UCSD-AML1 (cell line): Measurements from ENCODE around the gene NUDC.
"Not testable (repeated sequence)": the region's sequence is repeated elsewhere in the genome, so short reads cannot be mapped to it uniquely, and the experiment has no call there.

Experiments
- DNase-seq: peaks from one replicate; lab custom pipeline; 2025; ENCODE audit not compliant: unreplicated experiment; lab: John Stamatoyannopoulos, UW

NUDC gene

DNA sequence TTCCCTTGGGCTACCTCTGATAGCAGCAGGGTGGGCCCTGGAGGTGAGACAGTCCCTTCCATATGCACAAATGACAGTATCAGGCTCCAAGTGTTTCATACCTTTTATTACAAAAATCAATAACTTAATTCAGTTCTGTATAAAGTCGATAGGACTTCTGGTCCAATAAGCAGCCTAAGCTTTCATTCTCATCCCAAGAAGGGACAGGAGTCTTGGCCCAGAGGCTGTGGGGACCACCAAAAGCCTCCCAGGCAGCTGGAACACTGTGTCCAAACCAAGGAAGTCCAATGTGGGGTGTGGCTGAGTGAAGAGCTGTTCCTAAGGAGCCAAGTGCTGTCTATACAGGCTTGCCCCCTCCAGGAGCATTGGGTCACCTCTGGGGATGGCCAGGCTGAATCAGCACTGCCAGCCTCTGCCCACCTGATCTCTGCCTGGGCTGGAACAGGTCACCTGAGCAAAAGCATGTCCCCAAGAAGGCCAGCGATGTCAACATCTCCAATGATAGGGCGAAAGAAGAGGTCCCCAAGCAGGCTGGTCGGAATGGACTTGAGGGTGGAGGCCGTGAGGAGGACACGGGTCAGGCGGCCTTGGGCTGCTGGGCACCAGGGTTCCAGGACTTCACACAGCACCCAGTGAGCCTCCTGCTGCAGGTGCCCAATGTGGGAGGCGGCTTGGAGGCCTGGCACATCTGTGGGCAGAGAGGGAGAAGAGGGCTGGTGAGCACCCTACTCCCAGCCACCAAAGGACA lies 10.0 kb upstream of the NUDC start:
- DNase-seq, result no peak

DNA sequence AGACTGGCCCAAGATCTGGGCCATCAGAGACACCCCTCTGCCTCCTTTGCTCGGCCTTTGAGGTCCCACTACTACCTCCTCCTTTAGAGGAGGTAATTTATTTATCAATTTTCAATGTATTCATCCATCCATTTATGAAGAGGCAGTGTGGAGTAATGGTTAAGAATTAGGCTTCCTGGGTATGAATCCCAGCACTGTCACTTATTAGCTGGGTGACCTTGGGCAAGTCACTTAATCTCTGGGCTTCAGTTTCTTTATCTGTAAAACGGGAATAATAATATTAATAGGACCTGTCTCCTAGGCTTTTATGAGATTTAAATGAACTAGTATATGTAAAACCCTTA lies 9.4 kb upstream of the NUDC start:
- no peak for DNase-seq

DNA sequence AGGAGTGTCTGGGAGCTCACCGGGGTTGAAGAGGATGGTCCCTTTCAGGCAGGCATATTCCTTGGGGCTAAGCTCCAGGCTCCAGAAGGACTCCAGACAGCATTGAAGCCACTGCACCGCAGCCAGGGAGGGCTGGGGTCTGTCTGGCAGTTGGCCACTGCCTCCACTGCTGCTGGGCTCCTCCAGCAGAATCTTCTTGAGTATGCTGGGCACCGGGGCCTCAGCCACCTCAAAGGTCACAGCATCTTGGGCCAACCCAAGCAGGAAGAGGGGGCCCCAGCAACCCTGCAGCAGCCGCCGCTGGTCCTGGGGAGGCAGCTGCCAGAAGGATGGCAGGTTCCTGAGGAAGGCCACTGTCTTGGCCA lies 8.2 kb upstream of the NUDC start:
- DNase-seq, result no peak

DNA sequence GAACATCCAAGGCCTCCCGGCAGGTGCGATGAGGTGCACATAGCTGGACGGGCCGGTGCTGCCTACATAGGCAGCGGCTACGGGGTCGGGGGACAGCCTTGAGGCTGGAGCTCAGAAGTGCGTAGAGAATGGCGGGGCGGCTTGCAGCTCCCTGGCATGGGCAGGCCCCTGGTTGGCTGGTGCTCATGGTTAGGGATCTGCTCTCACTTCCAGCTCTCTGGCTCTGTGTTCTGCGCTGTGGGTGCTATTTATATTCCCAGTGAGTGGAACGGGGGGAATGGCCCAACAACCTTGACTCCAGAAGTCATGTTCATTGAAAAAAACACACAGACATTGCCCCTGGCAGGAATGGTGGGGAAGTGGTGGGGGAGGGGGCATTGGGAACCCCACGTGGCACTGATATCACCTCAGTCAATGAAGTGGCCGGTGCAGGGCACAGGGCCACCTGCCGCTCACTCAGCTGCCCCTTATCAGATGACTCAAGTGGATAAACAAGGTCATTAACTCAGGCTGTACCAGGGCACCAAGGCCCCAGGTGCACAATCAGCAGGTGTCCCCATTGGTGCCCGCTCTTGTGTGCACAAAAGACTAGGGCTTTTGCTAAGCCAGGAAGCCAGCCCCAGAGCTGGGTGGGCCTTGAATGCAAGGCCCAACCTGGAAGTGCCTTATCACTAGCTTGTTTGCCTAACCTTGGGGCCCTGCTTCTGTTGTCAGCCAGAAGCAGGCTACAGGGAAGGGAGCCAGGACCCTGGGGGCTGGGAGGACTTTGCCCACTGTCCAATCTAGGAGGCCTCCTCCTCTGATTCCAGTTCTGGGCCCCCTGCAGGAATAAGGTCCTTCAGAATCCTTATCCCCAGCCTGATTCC lies 7.6 kb upstream of the NUDC start, which contains the start of gene NR0B2:
NR0B2 (minus strand) TSS at position 222 of the 866 bp plus-strand sequence; CDS start at position 187, 35 bp downstream.
- no peak for DNase-seq

DNA sequence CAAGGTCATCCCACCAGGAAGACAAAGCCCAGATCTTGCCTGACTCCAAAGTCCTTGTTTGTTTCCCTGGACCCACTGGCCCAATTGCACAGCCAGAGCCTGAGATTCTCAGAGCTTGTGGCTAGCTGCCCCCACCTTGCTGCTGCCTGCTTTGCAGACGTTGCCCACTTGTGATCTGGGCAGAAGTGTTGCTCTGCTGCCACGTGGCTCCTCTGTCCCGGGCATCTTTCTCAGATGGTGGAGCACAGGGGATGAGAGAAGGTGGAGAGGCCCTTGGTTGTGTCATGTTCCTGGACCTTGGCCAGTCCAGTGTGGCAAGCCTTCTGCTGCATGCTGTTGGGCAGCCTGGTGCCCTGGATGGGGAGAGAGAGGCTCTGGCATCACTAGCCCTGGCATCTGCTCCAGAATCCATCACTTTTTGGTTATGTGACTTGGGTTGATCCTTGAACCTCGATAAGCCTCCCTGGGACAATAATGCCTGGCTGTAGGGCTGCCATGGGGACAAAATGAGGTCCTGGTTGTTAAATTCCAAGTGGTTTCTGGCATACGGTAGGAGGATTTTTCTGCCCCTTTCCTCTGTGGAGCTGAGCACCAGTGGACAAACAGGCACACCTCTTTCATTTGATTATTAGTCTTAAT lies 6.2 kb upstream of the NUDC start:
- no peak for DNase-seq

DNA sequence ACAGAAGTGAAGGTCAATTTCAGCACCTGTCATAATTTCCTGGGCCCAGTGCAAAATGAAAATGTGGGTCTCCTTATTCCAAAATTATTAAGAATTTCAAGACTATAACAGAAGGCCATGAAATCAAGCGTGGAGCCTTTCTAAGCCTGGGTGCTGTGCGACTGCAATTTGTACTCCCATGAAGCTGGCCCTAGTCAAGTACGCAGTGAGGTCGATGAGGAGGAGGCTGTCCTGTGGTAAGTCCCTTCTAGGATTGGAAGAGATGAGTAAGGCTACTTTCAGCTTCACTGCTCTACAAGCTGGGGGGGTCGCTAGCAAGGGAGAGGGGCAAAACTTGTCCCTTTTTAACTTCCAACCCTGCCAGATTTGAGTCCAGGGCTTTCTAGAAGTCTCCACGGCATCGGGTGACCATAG lies 410 bp upstream of the NUDC start:
- no peak for DNase-seq

DNA sequence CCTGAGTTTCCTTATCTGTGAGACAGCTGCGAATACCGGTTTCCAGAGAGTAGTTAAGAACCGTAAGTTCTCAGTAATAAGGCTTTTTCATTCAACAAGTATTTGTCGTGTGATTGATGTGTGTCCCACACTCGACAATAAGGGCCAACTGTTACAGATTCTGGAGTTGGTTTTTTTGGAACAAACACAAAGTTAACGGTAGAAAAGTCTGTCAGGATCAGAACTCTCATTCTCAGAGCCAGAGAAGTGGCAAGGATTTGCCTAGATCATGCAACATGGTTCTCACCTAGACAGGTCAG lies 837 bp downstream of the NUDC start:
- DNase-seq, result no peak

DNA sequence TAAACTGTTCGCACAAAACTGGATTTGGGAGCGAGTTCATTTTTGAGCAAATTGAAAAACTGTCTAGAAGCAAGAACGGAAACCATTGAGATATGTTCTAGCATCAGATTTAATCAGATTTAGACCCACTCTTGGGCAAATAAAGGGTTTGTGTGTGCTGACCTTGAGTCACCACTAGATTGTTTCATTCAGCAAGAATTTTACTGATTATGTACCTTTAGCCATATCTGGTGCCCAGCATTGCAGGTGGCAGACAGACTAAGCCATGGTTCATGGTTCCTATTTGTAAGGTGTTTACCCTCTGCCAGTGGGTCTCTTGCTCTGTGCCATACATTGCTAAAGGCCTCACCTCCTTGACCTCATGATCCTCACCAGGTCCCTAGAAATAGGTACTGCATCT lies 1.4 kb downstream of the NUDC start:
- no peak for DNase-seq

DNA sequence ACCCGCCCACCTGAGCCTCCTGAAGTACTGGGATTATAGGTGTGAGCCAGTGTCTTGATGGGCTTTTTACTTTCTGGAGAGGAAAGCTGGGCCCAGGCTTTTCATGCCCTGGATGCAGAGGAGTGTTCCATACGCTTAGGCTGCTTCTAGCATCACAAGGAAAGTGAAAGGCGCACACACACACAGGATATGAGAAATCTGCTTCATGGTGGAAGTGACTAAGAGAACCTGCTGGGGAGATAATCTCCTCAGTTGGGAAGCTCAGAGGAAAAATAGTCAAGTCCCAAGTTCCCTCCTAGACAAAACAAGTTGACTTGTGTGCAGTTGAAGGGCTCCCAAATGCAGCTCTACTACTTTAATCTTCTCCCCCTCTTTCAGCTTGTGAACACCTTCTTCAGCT lies 2.2 kb downstream of the NUDC start:
- no peak for DNase-seq

DNA sequence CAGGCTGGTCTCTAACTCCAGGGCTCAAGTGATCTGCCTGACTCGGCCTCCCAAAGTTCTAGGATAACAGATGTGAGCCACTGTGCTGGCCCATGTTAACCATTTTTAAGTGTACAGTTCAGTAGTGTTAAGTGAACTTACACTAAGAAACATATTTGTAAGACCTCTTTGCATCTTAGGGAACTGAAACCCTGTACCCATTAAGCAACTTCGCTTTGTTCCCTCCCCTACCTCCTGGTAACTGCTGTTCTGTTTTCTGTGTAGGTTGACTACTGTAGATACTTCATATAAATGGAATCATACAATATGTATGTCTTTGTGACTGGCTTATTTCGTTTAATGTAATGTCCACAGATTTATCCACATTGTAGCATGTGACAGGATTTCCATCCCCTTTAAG lies 11.0 kb downstream of the NUDC start:
- DNase-seq, result no peak

DNA sequence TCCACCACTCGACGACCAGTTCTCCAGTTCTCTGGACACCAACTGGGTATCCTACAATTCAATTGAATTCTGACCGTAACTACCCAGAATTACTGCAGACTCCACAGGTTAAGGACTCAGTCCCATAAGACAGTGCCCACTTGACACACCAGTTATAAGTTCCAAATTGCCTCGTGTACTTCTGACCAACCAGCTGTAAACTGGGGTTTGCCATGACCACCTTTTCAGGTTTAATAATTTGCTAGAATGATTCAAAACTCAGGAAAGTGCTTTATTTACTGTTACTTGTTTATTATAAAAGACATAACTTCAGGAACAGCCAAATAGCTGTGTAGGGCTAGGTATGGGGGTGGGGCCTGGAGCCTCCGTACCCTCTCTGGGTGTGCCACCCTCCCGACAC lies 15.3 kb downstream of the NUDC start:
- no peak for DNase-seq

DNA sequence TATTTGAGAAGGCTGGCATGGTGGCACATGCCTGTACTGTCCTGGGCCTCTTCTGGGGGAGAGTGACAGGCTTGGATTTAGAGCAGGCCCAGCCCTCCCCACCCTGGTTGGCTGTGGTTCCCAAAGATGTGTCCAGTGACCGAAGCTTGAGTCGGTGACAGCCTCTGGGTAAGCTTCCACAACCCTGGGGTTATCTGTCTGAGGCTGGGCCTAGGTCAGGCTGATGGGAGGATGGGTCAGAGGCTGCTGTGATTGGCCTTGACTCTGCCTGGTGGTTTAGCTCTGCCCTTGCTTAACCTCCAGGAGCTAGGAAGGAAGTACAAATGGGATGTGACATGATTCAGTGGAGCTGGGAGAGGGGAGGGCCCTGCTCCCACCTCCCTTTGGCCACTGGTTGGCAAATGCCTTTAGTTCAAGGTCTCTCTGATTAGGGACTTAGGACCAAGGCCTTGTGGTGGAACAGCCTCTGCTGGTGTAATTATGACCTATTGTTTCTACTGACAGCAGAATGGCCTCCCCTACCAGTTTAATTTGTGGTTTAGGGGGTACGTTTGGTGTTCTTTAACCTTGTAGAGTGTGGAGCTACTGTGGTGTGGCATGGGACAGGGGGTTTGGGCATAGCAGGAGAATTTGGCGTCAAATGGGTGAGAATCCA lies 16.6 kb downstream of the NUDC start:
- DNase-seq, result no peak

DNA sequence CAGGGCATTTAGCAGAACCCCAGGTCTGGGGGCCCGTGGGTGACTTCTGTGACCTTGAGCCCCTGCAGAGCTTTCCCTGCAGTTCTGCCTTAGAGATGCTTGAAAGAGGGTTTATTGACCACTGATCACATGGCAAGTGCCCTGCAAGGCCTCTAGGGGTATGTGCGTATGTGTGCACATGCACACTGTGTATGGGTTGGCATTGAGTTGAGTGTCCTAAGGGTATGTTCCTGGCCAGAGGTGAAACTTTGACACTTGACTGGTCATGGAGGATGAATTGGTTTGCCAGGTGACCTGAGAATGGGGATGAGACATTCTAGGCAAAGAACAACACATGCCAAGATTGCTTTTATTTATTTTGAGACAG lies 17.1 kb downstream of the NUDC start:
- no peak for DNase-seq

DNA sequence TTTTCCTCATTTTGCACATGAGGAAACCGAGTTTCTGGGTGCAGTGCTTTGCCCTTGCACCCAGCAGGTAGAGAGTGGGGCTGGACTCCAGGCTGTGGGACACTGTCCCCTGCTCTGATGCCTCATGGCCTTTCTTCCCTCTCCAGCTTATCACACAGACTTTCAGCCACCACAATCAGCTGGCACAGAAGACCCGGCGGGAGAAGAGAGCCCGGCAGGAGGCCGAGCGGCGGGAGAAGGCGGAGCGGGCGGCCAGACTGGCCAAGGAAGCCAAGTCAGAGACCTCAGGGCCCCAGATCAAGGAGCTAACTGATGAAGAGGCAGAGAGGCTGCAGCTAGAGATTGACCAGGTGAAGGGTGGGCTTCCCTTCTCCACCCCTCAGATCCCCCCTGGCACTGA lies 19.8 kb downstream of the NUDC start:
- no peak for DNase-seq

DNA sequence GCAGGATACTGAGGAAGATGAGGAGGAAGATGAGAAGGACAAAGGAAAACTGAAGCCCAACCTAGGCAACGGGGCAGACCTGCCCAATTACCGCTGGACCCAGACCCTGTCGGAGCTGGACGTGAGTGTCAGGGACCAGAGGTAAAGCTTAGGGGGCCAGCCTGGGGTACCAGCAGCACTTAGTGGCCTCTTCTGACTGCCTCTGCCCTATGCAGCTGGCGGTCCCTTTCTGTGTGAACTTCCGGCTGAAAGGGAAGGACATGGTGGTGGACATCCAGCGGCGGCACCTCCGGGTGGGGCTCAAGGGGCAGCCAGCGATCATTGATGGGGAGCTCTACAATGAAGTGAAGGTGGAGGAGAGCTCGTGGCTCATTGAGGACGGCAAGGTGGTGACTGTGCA lies 21.1 kb downstream of the NUDC start:
- no peak for DNase-seq

DNA sequence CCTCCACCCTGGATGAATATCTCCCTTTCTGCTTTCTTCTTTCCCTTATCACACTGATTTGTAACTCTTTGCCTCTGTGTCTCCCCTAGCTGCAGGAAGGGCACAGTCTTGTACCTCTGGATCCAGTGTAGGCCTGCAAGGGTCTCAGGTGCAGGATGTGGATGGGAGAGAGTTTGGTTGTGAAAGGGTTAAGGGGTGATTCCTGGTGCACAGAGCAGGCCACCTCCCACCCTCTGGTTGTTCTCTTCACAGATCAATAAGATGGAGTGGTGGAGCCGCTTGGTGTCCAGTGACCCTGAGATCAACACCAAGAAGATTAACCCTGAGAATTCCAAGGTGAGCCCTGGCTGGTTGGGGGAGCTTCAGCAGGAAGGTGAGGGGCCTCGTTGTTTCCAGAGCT lies 23.6 kb downstream of the NUDC start:
- no peak for DNase-seq

DNA sequence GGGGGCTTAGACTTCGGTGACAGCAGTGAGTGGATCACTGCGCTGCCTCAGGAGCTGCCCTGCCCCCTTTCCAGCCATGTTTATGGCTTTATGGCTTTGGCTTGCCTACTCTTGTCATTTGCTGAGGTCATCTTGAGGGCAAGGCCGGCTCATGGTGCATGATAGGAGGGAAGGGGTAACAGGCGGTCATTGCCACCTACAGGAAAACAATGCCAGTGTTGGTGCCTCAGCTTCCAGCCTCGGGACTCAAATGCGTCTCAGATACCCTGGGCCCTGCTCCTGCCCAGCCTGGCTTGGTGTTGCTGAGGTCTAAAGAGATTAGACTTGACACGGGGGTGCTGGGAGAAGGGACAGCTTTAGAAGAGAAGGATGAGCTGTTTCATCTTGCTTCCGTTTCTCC lies 24.2 kb downstream of the NUDC start:
- no peak for DNase-seq

DNA sequence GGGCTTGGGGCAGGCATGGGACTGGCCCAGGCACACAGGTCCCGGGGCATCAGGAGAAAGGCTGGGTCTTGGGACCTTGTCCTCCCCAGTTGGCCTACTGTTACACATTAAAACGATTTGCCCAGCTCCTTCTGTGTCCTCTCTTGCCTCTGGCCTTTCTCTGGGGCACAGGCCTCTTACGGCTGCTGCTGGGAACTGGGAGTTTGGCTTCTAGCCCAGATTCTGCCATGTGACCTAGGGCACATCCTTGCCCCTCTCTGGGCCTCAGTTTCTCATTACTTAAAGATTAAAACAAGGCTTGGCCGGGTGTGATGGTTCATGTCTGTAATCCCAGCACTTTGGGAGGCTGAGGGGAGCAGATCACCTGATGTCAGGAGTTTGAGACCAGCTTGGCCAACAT lies 24.7 kb downstream of the NUDC start:
- no peak for DNase-seq

DNA sequence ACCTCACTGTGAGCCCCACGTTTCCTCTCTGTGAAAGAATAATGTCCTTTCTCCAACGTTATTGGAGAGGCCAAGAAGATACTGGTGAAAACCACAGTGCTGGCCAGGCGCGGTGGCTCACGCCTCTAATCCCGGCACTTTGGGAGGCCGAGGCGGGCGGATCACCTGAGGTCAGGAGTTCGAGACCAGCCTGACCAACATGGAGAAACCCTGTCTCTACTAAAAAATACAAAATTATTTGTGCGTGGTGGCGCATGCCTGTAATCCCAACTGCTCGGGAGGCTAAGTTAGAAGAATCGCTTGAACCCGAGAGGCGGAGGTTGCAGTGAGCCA lies 27.1 kb downstream of the NUDC start:
- DNase-seq, result not testable (repeated sequence)

DNA sequence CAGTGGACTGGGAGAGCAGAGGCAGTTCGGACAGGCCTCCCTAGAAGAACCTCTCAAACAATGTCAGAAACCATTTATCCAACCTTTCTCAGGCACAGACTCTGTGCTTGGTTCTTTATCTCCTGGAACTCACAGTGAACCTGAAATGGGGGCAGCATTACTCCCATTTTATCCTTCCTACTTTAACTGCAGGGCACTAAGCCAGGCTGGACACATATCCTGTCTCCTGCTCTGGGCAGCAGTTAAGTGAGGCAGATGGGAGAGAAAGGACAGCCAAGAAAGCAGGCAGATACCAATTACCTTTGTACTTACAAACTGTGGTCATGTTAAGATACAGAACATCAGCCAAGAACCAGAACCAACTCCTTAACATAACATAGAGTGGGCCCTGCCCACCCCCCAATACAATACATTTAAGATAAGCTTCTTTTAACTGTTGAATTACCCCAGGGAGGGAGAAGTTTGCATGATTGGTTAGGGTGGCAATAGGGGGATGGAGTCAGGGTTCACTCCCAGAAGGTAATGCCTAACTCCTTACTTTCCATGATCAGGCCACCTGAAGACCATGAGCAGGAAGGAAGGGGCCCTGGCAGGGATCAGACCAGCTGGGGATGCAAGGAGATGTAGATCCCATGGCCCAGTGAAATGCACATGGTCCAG lies 27.9 kb downstream of the NUDC start:
- no peak for DNase-seq

DNA sequence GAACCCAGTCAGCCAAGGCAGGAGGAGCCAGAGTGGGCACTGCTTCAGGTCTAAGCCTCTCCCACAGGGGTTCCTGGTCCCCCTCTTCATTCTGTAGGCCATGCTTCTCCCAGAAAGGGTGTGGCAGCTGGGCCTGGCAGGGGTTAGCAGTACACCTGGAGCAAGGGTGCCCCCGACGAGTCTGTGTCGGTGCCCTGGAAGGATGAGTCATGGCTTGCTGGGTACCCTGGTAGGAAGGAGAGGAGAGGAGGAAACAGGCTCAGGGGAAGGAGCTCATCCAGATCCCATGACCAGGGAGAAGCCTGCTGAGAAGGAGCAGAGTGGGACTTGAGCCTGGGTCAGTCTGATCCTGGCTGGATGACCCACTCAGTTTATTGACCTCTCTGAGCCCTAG lies 28.4 kb downstream of the NUDC start:
- DNase-seq, result no peak

DNA sequence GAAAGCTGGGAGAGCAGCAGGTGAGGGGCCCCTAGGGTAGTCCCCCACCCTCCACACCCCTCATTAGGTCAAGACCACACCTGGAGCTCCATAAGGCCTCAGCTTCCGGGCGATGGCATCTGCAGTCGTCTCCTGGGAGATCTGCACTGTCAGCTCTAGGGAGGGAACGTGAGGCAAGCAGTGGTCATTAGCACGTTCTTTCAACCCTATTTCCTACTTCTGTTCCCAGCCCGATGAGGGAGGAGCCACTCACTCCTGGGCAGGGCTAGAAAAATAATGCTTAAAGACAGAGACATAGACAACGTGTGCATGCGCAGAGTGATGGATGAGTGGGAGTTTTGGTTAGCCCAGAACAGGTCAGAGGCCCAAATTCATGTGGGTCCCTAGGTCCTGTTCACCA lies 29.1 kb downstream of the NUDC start:
- no peak for DNase-seq
